H9 (cell line): ENCODE results near the gene TRPM8. TPM values are rescaled to one million over a fixed set of nuclear protein-coding genes. Genes with fewer than 3 reads are reported as not detected.
A peak's percentile ranks its signal among the peaks of the same experiment; 100 is the strongest.

Experiments
- DNase-seq: peaks from one replicate; pipeline ENCODE4 v3.0.0-alpha.2; 2017
- H2AFZ ChIP-seq: one replicate; pipeline ENCODE4 v1.6.1; 2013; ENCODE audit warnings: mild to moderate bottlenecking, low read length, control low read depth, moderate library complexity
- H2AK5ac ChIP-seq: 2 replicates; pipeline ENCODE4 v1.6.1; 2013; ENCODE audit warnings: low read length, control low read depth, mixed read lengths; ENCODE audit not compliant: insufficient read length
- H2BK120ac ChIP-seq: one replicate; pipeline ENCODE4 v1.6.1; 2013; ENCODE audit warnings: low read depth, mild to moderate bottlenecking, low read length, control low read depth, inconsistent platforms; ENCODE audit not compliant: poor library complexity, severe bottlenecking
- H2BK12ac ChIP-seq: 2 replicates; pipeline ENCODE4 v1.6.1; 2013; ENCODE audit warnings: low read length, control low read depth, mixed read lengths, low read depth; ENCODE audit not compliant: insufficient read length
- H2BK15ac ChIP-seq: 2 replicates; pipeline ENCODE4 v1.6.1; 2013; ENCODE audit warnings: low read depth, low read length, control low read depth
- H2BK20ac ChIP-seq: one replicate; pipeline ENCODE4 v1.6.1; 2013; ENCODE audit warnings: low read depth, mild to moderate bottlenecking, low read length, control low read depth, inconsistent platforms; ENCODE audit not compliant: poor library complexity, severe bottlenecking
- H2BK5ac ChIP-seq: 2 replicates; pipeline ENCODE4 v1.6.1; 2013; ENCODE audit warnings: low read length, control low read depth, mixed read lengths; ENCODE audit not compliant: insufficient read length
- H3K14ac ChIP-seq: 2 replicates; pipeline ENCODE4 v1.6.1; 2013; ENCODE audit warnings: low read length, control low read depth; ENCODE audit not compliant: insufficient read depth
- H3K18ac ChIP-seq: 2 replicates; pipeline ENCODE4 v1.6.1; 2013; ENCODE audit warnings: low read depth, mild to moderate bottlenecking, mixed read lengths, low read length, control low read depth; ENCODE audit not compliant: insufficient read length
- H3K23ac ChIP-seq: 2 replicates; pipeline ENCODE4 v1.6.1; 2013; ENCODE audit warnings: low read length, control low read depth, mixed read lengths, low read depth; ENCODE audit not compliant: insufficient read length
- H3K23me2 ChIP-seq: 2 replicates; pipeline ENCODE4 v1.6.1; 2013; ENCODE audit warnings: low read depth, mild to moderate bottlenecking, mixed read lengths, low read length, control low read depth; ENCODE audit not compliant: insufficient read length, poor library complexity, severe bottlenecking
- H3K27ac ChIP-seq: 2 replicates; pipeline ENCODE4 v1.5.1; 2013; ENCODE audit warnings: low read length, control low read depth, mixed read lengths, low read depth; ENCODE audit not compliant: insufficient read length
- H3K27me3 ChIP-seq: 2 replicates; pipeline ENCODE4 v1.6.1; 2013; ENCODE audit warnings: low read length, control low read depth, inconsistent platforms; ENCODE audit not compliant: insufficient read depth
- H3K4ac ChIP-seq: 2 replicates; pipeline ENCODE4 v1.6.1; 2013; ENCODE audit warnings: low read depth, mild to moderate bottlenecking, control low read depth, inconsistent platforms, low read length, moderate library complexity
- H3K4me1 ChIP-seq: 2 replicates; pipeline ENCODE4 v1.6.1; 2013; ENCODE audit warnings: low read length, control low read depth, inconsistent platforms; ENCODE audit not compliant: insufficient read depth
- H3K4me2 ChIP-seq: 2 replicates; pipeline ENCODE4 v1.6.1; 2013; ENCODE audit warnings: low read length, control low read depth, mixed read lengths; ENCODE audit not compliant: insufficient read length, insufficient read depth
- H3K56ac ChIP-seq: 2 replicates; pipeline ENCODE4 v1.6.1; 2013; ENCODE audit warnings: low read depth, mild to moderate bottlenecking, mixed read lengths, low read length, control low read depth; ENCODE audit not compliant: insufficient read length
- H3K79me1 ChIP-seq: 2 replicates; pipeline ENCODE4 v1.6.1; 2013; ENCODE audit warnings: low read depth, mild to moderate bottlenecking, moderate library complexity, low read length, control low read depth, inconsistent platforms; ENCODE audit not compliant: insufficient read depth, poor library complexity, severe bottlenecking
- H3K79me2 ChIP-seq: 2 replicates; pipeline ENCODE4 v1.6.1; 2013; ENCODE audit warnings: low read length, control low read depth, inconsistent platforms; ENCODE audit not compliant: insufficient read depth
- H3K9ac ChIP-seq: 2 replicates; pipeline ENCODE4 v1.6.1; 2013; ENCODE audit warnings: low read length, control low read depth, mixed read lengths; ENCODE audit not compliant: insufficient read length; ENCODE audit errors: extremely low read depth
- H3K9me3 ChIP-seq: one replicate; pipeline ENCODE4 v1.6.1; 2013; ENCODE audit warnings: low read depth, low read length, inconsistent platforms; ENCODE audit not compliant: control insufficient read depth
- H3T11ph ChIP-seq: one replicate; pipeline ENCODE4 v1.6.1; 2013; ENCODE audit warnings: mild to moderate bottlenecking, low read length, control low read depth, inconsistent platforms
- H4K20me1 ChIP-seq: one replicate; pipeline ENCODE4 v1.6.1; 2013; ENCODE audit not compliant: control insufficient read depth, insufficient read length, insufficient read depth
- H4K5ac ChIP-seq: 2 replicates; pipeline ENCODE4 v1.6.1; 2013; ENCODE audit warnings: low read depth, mild to moderate bottlenecking, mixed read lengths, low read length, control low read depth; ENCODE audit not compliant: insufficient read length
- H4K8ac ChIP-seq: replicated peaks from 2 replicates; pipeline ENCODE4 v1.6.1; 2013; ENCODE audit warnings: low read length, control low read depth, mixed read lengths, low read depth; ENCODE audit not compliant: insufficient read length
- H4K91ac ChIP-seq: 2 replicates; pipeline ENCODE4 v1.6.1; 2013; ENCODE audit warnings: low read depth, mild to moderate bottlenecking, moderate library complexity, mixed read lengths, low read length, control low read depth; ENCODE audit not compliant: insufficient read length
- H3K27ac Mint-ChIP-seq, 3 experiments: 2 replicates in 2 of 3; 3 replicates in 1 of 3; pipeline ENCODE4 v1.8.0; 2020 to 2021; ENCODE audit warnings: mixed read lengths in 3 of 3, mild to moderate bottlenecking in 1 of 3, moderate library complexity in 1 of 3
- H3K27me3 Mint-ChIP-seq: 2 replicates; pipeline ENCODE4 v1.8.0; 2021; ENCODE audit warnings: low read depth, mild to moderate bottlenecking, moderate library complexity, mixed read lengths
- H3K36me3 Mint-ChIP-seq, 3 experiments: 2 replicates in 2 of 3; 3 replicates in 1 of 3; pipeline ENCODE4 v1.8.0; 2020 to 2021; ENCODE audit warnings: low read depth in 3 of 3, mixed read lengths in 3 of 3; ENCODE audit not compliant: insufficient read depth in 1 of 3
- H3K4me1 Mint-ChIP-seq, 2 experiments: 2 replicates each; pipeline ENCODE4 v1.8.0; 2020; ENCODE audit warnings: mixed read lengths in 2 of 2
- H3K4me3 Mint-ChIP-seq, 2 experiments: 2 replicates in 1 of 2; 3 replicates in 1 of 2; pipeline ENCODE4 v1.8.0; 2020 to 2021; ENCODE audit warnings: mild to moderate bottlenecking in 2 of 2, mixed read lengths in 2 of 2, moderate library complexity in 1 of 2
- H3K9me3 Mint-ChIP-seq, 2 experiments: 2 replicates in 1 of 2; 3 replicates in 1 of 2; pipeline ENCODE4 v1.8.0; 2020; ENCODE audit warnings: mild to moderate bottlenecking in 2 of 2, mixed read lengths in 2 of 2, moderate library complexity in 1 of 2
- WGBS: extraction: QIAGEN DNeasy Blood & Tissue Kit; methylation state at CpG from one replicate; pipeline ENCODE4 v1.1.7; 2013; ENCODE audit warnings: missing lambda C conversion rate, low lambda C conversion rate, mixed read lengths; ENCODE audit not compliant: insufficient read length; ENCODE audit errors: extremely low coverage; 5-methylcytosine and 5-hydroxymethylcytosine counted together
- total RNA-seq: library from RNA; stranded (reverse); gene quantifications from 2 replicates; pipeline ENCODE4 v1.2.1, GENCODE V29; 2021
- TF ChIP-seq, protein P1 (sequence below): fragments of 200-600 bp; sonication (generic); conservative IDR thresholded peaks from 3 replicates; pipeline ENCODE4 v1.8.0; 2021; ENCODE audit warnings: antibody characterized with exemption, mild to moderate bottlenecking

Gene TRPM8
- total RNA-seq, 1 experiment from 2014 or later: 0.28 TPM

DNA sequence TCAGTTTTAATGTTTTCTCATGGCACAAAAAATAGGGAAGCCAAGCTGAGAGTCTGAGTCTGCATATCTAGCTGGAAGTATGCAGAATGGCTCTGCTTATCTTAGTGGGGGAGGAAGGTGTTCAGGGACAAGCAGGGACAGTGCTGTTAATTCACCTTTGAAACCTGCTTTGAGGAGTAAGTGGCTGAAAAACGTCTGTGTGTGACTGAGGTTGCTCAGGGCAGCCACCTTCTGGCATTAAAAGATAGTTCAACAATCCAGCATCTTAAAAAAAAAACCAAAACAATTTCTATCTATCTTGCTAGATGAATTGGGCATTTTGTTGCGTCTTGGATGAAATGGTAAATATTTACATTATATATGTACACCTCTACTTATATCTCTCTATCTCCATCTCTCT is 2.0 kb upstream of the TRPM8 start:
- no peak overlapping the region for H2AK5ac ChIP-seq
- WGBS: no CpG with 5 or more reads among the region's 2 CpGs
- DNase-seq: no peak
- Mint-ChIP-seq H3K36me3 (no peaks in the 10 kb centered on the region), H3K27me3 (peaks cover 21% of the 10 kb centered on the region), H3K4me3 (no peak overlapping the region), H3K27ac (no peak overlapping the region), H3K4me1 (peaks cover 7 to 19% of the 10 kb centered on the region in 2 experiments), H3K9me3 (no peaks in the 10 kb centered on the region; a peak in 1 of 5 replicates)
- H3K9me3 ChIP-seq: no peaks in the 10 kb centered on the region
- no peak overlapping the region for H3K4ac ChIP-seq
- H3K23me2 ChIP-seq: no peaks in the 10 kb centered on the region
- H3T11ph ChIP-seq: no peak overlapping the region
- no peak overlapping the region for H4K5ac ChIP-seq
- no peak overlapping the region for H2BK120ac ChIP-seq
- H3K27me3 ChIP-seq: no peaks in the 10 kb centered on the region
- H2BK12ac ChIP-seq: no peak overlapping the region
- H3K56ac ChIP-seq: no peak overlapping the region
- no peak overlapping the region for H2BK15ac ChIP-seq
- no peaks in the 10 kb centered on the region for H3K79me1 ChIP-seq
- H3K27ac ChIP-seq: no peak overlapping the region
- H3K23ac ChIP-seq: no peak overlapping the region
- H3K79me2 ChIP-seq: no peaks in the 10 kb centered on the region
- no peaks in the 10 kb centered on the region for H3K4me1 ChIP-seq
- H3K14ac ChIP-seq: no peak overlapping the region
- H2BK20ac ChIP-seq: no peak overlapping the region
- H2BK5ac ChIP-seq: no peak overlapping the region
- H2AFZ ChIP-seq: no peak overlapping the region
- no peak overlapping the region for H3K4me2 ChIP-seq
- H3K18ac ChIP-seq: no peak overlapping the region
- H4K20me1 ChIP-seq: no peaks in the 10 kb centered on the region
- no peak overlapping the region for H4K8ac ChIP-seq
- H3K9ac ChIP-seq: no peak overlapping the region
- TF ChIP-seq, protein P1, sequence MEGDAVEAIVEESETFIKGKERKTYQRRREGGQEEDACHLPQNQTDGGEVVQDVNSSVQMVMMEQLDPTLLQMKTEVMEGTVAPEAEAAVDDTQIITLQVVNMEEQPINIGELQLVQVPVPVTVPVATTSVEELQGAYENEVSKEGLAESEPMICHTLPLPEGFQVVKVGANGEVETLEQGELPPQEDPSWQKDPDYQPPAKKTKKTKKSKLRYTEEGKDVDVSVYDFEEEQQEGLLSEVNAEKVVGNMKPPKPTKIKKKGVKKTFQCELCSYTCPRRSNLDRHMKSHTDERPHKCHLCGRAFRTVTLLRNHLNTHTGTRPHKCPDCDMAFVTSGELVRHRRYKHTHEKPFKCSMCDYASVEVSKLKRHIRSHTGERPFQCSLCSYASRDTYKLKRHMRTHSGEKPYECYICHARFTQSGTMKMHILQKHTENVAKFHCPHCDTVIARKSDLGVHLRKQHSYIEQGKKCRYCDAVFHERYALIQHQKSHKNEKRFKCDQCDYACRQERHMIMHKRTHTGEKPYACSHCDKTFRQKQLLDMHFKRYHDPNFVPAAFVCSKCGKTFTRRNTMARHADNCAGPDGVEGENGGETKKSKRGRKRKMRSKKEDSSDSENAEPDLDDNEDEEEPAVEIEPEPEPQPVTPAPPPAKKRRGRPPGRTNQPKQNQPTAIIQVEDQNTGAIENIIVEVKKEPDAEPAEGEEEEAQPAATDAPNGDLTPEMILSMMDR: peak; percentile 54
- no peak overlapping the region for H4K91ac ChIP-seq
